BLaER1 treated with 17β-estradiol and CSF1 and Interleukin-3, amounts not matched to agents 10 nM and 100 nM (cell line): ENCODE results near the gene NOL4L.

ENCODE experiments used
- H3K27ac ChIP-seq, 11 experiments: shearing (Covaris generic); formaldehyde crosslinking; 2 replicates each; pipeline ENCODE4 v1.8.1; 2022
- H3K27me3 ChIP-seq, 11 experiments: shearing (Covaris generic); formaldehyde crosslinking; 2 replicates each; pipeline ENCODE4 v1.8.1; 2022
- H3K36me3 ChIP-seq, 11 experiments: shearing (Covaris generic); formaldehyde crosslinking; 2 replicates each; pipeline ENCODE4 v1.8.1; 2022
- H3K4me1 ChIP-seq, 10 experiments: shearing (Covaris generic); formaldehyde crosslinking; 2 replicates each; pipeline ENCODE4 v1.8.1; 2022
- H3K4me2 ChIP-seq, 11 experiments: shearing (Covaris generic); formaldehyde crosslinking; 2 replicates each; pipeline ENCODE4 v1.8.1; 2022
- H3K4me3 ChIP-seq, 10 experiments: shearing (Covaris generic); formaldehyde crosslinking; 2 replicates each; pipeline ENCODE4 v1.8.1; 2022
- H3K9ac ChIP-seq, 11 experiments: shearing (Covaris generic); formaldehyde crosslinking; 2 replicates each; pipeline ENCODE4 v1.8.1; 2022
- H3K9me3 ChIP-seq, 11 experiments: shearing (Covaris generic); formaldehyde crosslinking; replicated peaks in 1 of 11; 2 replicates each; pipeline ENCODE4 v1.8.1; 2022
- H4K20me1 ChIP-seq, 11 experiments: shearing (Covaris generic); formaldehyde crosslinking; 2 replicates each; pipeline ENCODE4 v1.8.1; 2022
- Cebpa-rat ChIP-seq, 11 experiments: shearing (Covaris generic); IDR thresholded peaks; 2 replicates each; pipeline ENCODE4 v1.8.1; 2022

The NOL4L gene

DNA sequence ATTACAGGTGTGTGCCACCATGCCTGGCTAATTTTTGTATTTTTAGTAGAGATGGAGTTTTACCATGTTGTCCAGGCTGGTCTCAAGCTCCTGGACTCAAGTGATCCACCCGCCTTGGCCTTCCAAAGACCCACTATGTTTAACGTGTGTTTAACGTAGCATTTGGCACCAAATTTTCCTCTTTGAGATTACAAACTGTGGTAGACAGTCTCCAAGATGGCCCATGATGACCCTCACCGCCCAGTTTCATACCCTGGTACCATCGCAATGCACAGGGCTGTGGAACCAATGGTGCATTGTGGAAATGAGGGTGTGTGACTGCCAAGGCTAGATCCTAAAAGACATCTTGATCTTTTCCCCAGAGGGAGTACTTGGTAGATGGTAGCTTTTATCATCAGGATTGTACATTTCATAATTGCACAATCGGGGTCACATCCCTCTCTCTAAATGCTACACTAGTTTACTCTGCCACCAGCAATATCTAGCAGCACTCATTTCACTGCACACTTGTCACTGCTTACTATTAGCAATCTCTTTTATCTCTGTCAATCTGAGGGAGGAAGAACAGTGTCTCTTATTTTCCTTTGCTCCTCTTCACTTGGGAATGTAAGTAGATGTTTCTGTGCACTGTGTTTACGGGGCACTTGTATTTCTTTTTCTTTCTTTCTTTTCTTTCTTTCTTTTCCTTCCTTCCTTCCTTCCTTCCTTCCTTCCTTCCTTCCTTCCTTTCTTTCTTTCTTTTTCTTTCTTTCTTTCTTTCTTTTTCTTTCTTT is 96.9 kb downstream of the NOL4L start:
- Histone ChIP-seq H3K4me1 (peaks cover 29 to 51% (median 41%) of the 10 kb centered on the region in 10 experiments), H3K36me3 (peaks cover 0 to 26% (median 11%) of the 10 kb centered on the region in 11 experiments; a peak in 9 of 22 replicates), H3K4me2 (peak overlapping the region in 4 of 11 experiments; percentile 0 to 37 (median 16); a peak in 5 of 22 replicates), H3K27ac (no peak overlapping the region), H3K4me3 (no peak overlapping the region), H3K9me3 (peaks cover 0 to 10% (median 7%) of the 10 kb centered on the region in 11 experiments; a peak in 11 of 22 replicates), H3K9ac (no peak overlapping the region), H3K27me3 (no peaks in the 10 kb centered on the region), H4K20me1 (peaks cover 0 to 19% (median 0%) of the 10 kb centered on the region in 11 experiments; a peak in 3 of 22 replicates)
- TF ChIP-seq Cebpa-rat (IDR thresholded peaks at IDR 0.05), result peak in 3 of 11 experiments; percentile 23 to 75 (median 36); a peak in 4 of 22 replicates

DNA sequence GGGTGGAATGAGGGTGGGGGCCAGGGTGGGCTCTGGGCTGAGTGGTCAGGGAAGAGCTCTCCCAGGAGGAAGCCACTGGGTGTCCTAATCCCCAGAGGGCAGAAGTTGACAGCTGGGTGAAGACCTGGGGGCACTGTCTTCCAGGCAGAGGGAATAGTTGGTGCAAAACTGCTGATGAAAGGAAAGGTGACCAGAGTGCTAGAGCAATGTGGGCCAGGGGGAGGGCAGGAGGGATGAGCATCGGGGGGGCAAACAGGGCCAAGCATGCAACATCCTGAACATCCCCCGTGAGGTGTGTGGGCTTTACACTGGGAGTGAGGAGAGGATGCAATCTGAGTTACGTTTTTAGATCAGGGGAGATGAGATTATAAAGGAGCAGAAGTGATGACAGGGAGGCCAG is 97.8 kb downstream of the NOL4L start:
- TF ChIP-seq Cebpa-rat (IDR thresholded peaks at IDR 0.05), result no peak

DNA sequence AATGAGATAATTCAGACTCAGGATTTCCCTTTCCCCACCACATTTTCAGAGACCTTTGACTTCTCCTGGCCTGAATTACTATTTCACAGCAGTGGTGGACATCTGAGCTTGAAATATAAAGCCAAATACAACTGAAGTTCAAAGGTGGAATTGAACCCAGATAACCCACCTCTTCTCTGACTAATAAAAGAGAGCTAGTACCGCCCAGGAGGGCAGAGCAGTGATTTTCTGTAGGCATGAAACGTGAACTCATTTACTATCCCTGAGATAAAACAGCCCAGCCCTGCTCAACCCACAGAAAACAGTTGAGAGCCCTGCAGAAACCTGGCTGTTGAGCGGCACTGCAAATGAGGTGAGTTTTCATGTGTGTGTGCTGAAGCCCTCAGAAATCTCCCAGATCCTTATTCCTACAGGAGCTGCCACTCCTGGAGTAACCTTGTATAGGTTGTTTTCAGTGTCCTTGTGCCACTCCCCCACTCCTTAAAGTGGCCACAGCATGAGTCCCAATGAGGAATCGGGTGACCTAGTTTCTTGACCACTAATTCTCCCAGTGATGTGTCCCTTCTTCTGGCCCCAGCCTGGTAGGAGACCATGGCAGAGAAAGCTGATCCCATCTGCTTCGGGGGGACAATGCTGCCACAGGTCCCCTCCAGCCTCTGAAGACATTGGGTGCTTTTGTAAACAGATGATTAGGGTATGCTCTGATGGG is 99.2 kb downstream of the NOL4L start:
- Histone ChIP-seq H3K4me1 (peaks cover 27 to 44% (median 33%) of the 10 kb centered on the region in 10 experiments), H3K27me3 (no peaks in the 10 kb centered on the region), H3K4me2 (peak overlapping the region; percentile 88 to 100 (median 96)), H3K4me3 (no peak overlapping the region), H3K9ac (peak overlapping the region in 8 of 11 experiments; percentile 91 to 98 (median 97); a peak in 15 of 22 replicates), H3K9me3 (peaks cover 0 to 10% (median 7%) of the 10 kb centered on the region in 11 experiments; a peak in 11 of 22 replicates), H4K20me1 (peaks cover 7 to 20% (median 16%) of the 10 kb centered on the region in 11 experiments; a peak in 21 of 22 replicates), H3K36me3 (peaks cover 0 to 15% (median 3%) of the 10 kb centered on the region in 11 experiments; a peak in 7 of 22 replicates), H3K27ac (peak overlapping the region in 9 of 11 experiments; percentile 79 to 99 (median 97); a peak in 15 of 22 replicates)
- TF ChIP-seq Cebpa-rat (IDR thresholded peaks at IDR 0.05), result no peak

More for the DNA sequence above, 97.8 kb downstream of the NOL4L start:
- H3K9me3 ChIP-seq, result peaks cover 0 to 10% (median 7%) of the 10 kb centered on the region in 11 experiments; a peak in 11 of 22 replicates
- H4K20me1 ChIP-seq, result peaks cover 0 to 11% (median 3%) of the 10 kb centered on the region in 11 experiments; a peak in 16 of 22 replicates
- H3K9ac ChIP-seq, result no peak overlapping the region
- H3K27me3 ChIP-seq, result no peaks in the 10 kb centered on the region
- no peak overlapping the region; a peak in 1 of 22 replicates for H3K4me2 ChIP-seq
- H3K4me3 ChIP-seq, result no peak overlapping the region
- no peak overlapping the region for H3K27ac ChIP-seq
- H3K36me3 ChIP-seq, result peaks cover 0 to 18% (median 3%) of the 10 kb centered on the region in 11 experiments; a peak in 6 of 22 replicates
- H3K4me1 ChIP-seq, result peaks cover 20 to 44% (median 34%) of the 10 kb centered on the region in 10 experiments

DNA sequence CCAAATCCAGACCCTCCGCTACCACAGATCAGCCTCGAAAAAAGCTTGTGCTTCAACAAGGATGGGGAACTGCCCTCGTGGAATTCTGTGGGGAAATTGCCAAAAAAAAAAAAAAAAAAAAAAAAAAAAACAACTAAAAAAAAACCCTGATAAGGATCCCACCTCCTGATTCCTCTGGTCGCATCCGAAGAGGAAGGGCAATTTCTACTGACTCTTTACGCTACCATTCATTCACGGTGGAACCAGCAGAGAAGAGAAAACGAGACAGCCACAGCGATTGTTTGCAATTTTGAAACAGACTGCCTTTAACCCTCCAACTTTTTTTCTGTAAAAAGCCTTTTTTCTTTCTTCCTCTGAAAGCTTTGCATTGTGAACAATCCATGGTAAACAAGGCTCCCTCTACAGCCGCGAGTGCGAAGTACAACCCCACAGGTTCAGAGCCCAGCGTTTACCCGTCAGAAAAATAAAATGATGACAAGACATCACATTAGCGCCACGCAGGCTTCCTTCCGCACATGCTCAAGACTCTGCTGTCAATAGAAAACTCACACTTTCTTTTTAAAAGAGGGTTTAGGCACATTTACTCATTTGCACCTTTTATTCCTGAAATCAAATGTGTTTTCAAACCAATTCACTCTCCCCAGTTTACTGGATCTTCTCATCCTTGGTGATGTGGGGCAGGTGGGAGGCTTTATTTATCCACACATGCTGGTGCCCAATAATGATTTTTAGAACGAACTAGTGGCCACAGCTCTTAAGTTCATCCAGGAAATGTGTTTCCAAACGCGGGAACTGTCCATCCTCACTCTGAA is 100.0 kb downstream of the NOL4L start:
- peak overlapping the region in 10 of 11 experiments; percentile 57 to 99 (median 96); a peak in 20 of 22 replicates for H3K27ac ChIP-seq
- H3K36me3 ChIP-seq, result peaks cover 0 to 11% (median 8%) of the 10 kb centered on the region in 11 experiments; a peak in 10 of 22 replicates
- H3K27me3 ChIP-seq, result no peaks in the 10 kb centered on the region
- peaks cover 0 to 10% (median 7%) of the 10 kb centered on the region in 11 experiments; a peak in 11 of 22 replicates for H3K9me3 ChIP-seq
- peak overlapping the region; percentile 68 to 95 (median 85) for H3K4me3 ChIP-seq
- H4K20me1 ChIP-seq, result peaks cover 15 to 27% (median 24%) of the 10 kb centered on the region in 11 experiments; a peak in 21 of 22 replicates
- H3K4me2 ChIP-seq, result peak overlapping the region; percentile 88 to 100 (median 96)
- peaks cover 32 to 48% (median 38%) of the 10 kb centered on the region in 10 experiments for H3K4me1 ChIP-seq
- no peak for TF ChIP-seq Cebpa-rat (IDR thresholded peaks at IDR 0.05)
- peak overlapping the region; percentile 26 to 98 (median 94); a peak in 21 of 22 replicates for H3K9ac ChIP-seq

DNA sequence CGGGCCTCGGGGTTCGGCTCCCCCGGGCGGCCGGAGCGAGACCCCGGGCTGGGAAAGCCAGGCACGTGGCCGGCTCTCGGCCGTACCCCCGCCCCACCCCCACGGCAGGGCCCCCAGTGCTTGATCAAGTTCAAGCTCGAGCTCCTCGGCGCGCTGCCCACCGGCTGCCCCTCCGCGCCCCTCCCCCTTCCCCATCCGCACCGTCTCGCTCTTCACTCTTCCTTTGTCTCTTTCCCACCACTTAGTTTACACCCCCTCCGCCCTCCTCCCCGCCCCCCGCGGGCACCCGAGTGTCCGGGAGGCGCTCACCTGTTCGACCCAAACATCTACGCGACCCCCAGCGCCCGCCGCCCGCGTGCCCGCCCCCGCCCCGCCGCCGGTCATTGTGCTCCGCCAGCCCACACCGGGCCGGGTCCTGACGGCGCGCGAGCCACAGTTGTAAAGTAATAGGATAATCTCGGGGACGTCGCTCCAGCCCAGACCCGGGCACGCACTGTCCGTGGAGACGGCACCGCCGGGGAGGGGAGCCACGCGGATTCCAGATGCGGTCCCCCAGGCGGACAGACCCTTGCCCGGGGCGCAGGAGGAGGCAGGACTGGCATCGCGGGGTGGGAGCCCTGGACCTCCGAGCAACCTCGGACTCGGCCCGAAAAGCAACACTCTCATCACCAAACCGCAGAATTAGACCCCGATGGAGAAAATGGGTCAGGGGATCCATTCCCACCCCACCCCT is 100.7 kb downstream of the NOL4L start:
- Histone ChIP-seq H3K4me3 (peak overlapping the region; percentile 68 to 95 (median 85)), H3K27ac (peak overlapping the region in 10 of 11 experiments; percentile 57 to 99 (median 96); a peak in 20 of 22 replicates), H3K9me3 (peaks cover 0 to 6% (median 4%) of the 10 kb centered on the region in 11 experiments; a peak in 11 of 22 replicates), H3K27me3 (no peaks in the 10 kb centered on the region), H3K9ac (peak overlapping the region; percentile 72 to 98 (median 94); a peak in 21 of 22 replicates), H3K36me3 (peaks cover 0 to 15% (median 5%) of the 10 kb centered on the region in 11 experiments; a peak in 9 of 22 replicates), H3K4me1 (peaks cover 40 to 56% (median 46%) of the 10 kb centered on the region in 10 experiments), H4K20me1 (peaks cover 23 to 35% (median 32%) of the 10 kb centered on the region in 11 experiments; a peak in 21 of 22 replicates), H3K4me2 (peak overlapping the region; percentile 88 to 100 (median 96))
- TF ChIP-seq Cebpa-rat (IDR thresholded peaks at IDR 0.05), result no peak

DNA sequence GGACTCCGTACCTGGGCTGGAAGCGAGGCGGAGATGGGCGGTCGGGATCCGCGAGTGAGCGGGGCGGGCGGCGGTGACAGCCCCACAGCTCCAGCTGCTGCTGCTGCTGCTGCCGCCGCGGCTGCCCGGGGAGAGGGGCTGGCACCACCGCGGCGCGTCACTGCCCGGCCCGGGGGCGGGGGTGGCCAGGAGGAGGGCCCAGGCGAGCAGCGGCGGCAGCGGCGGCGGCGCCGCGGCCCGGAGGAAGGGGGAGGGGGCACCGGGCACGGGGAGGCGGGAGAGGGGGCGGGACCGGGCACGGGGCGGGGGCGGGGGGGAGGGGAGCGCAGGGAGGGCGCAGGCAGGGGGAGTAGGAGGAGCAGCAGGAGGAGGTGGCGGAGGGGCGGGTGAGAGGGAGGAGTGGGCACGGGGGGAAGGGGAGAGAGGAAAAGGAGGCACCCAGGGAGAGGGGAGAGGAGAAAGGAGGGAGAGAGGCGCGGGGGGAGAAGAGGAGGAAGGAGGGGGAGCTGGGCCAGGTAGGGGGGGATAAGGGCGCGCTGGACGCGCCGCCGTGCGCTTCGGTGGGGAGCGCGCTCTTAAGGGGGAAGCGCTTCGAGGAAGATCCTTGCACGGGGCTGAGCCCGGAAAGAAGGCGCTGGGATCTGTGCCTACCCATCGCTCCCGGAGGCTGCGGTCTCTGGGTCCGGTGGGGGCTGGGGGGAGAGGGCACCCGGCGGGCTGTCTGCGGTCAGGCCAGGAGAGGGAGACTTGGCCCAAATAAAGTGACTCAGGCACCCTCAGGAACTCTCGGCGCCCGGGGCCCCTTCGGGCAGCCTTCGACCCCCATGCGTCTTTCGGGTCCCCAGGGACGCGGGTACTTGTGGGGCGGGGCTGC is 101.5 kb downstream of the NOL4L start:
- peak overlapping the region; percentile 72 to 98 (median 94); a peak in 21 of 22 replicates for H3K9ac ChIP-seq
- no peaks in the 10 kb centered on the region for H3K27me3 ChIP-seq
- peak overlapping the region; percentile 88 to 100 (median 96) for H3K4me2 ChIP-seq
- no peak for TF ChIP-seq Cebpa-rat (IDR thresholded peaks at IDR 0.05)
- peaks cover 31 to 43% (median 40%) of the 10 kb centered on the region in 11 experiments; a peak in 21 of 22 replicates for H4K20me1 ChIP-seq
- H3K36me3 ChIP-seq, result peaks cover 0 to 15% (median 5%) of the 10 kb centered on the region in 11 experiments; a peak in 7 of 22 replicates
- H3K9me3 ChIP-seq, result no peaks in the 10 kb centered on the region; a peak in 1 of 22 replicates
- H3K4me3 ChIP-seq, result peak overlapping the region; percentile 68 to 95 (median 85)
- peaks cover 48 to 64% (median 54%) of the 10 kb centered on the region in 10 experiments for H3K4me1 ChIP-seq
- peak overlapping the region; percentile 35 to 99 (median 96); a peak in 20 of 22 replicates for H3K27ac ChIP-seq
